Nephron (organoid): Measurements from ENCODE around the gene PRDM10.
A peak's percentile ranks its signal among the peaks of the same experiment; 100 is the strongest.

Experiments used
- H3K27ac Mint-ChIP-seq, 3 experiments: 2 replicates each; pipeline ENCODE4 v1.8.0; 2020; ENCODE audit warnings: mixed read lengths in 3 of 3, mild to moderate bottlenecking in 2 of 3, moderate library complexity in 1 of 3
- H3K27me3 Mint-ChIP-seq: 2 replicates; pipeline ENCODE4 v1.8.0; 2021; ENCODE audit warnings: low read depth, mild to moderate bottlenecking, moderate library complexity, mixed read lengths
- H3K36me3 Mint-ChIP-seq: 2 replicates; pipeline ENCODE4 v1.8.0; 2020; ENCODE audit warnings: low read depth, mixed read lengths
- H3K4me1 Mint-ChIP-seq: 2 replicates; pipeline ENCODE4 v1.8.0; 2020; ENCODE audit warnings: mixed read lengths
- H3K4me3 Mint-ChIP-seq, 3 experiments: 2 replicates each; pipeline ENCODE4 v1.8.0; 2020; ENCODE audit warnings: mild to moderate bottlenecking in 3 of 3, mixed read lengths in 3 of 3, moderate library complexity in 2 of 3
- H3K9me3 Mint-ChIP-seq: 2 replicates; pipeline ENCODE4 v1.8.0; 2020; ENCODE audit warnings: mixed read lengths
- CTCF ChIP-seq, 3 experiments: fragments of 200-600 bp; sonication (generic); IDR thresholded peaks; one replicate each; pipeline ENCODE4 v1.5.0; 2021; ENCODE audit warnings: antibody characterized with exemption in 3 of 3; ENCODE audit not compliant: unreplicated experiment in 3 of 3

Gene PRDM10

GRCh38 chr11:129896062-129896461 lies 106.6 kb downstream of the PRDM10 start:
- H3K27ac Mint-ChIP-seq: peak overlapping the region; percentile 78 to 95 (median 94)
- peaks cover 44% of the 10 kb centered on the region for H3K36me3 Mint-ChIP-seq
- H3K27me3 Mint-ChIP-seq: no peaks in the 10 kb centered on the region
- peaks cover 18% of the 10 kb centered on the region for H3K4me1 Mint-ChIP-seq
- TF ChIP-seq CTCF (IDR thresholded peaks at IDR 0.05; ENCODE audit: unreplicated experiment in 3 of 3): no peak
- no peaks in the 10 kb centered on the region for H3K9me3 Mint-ChIP-seq
- H3K4me3 Mint-ChIP-seq: peak overlapping the region; percentile 94 to 95 (median 95)

GRCh38 chr11:129895126-129896041 lies 107.3 kb downstream of the PRDM10 start, which contains the start of gene NFRKB:
TSS of gene NFRKB (minus strand) at chr11:129895578. CDS start at chr11:129892849, 2,729 bp downstream.
- TF ChIP-seq CTCF (IDR thresholded peaks at IDR 0.05; ENCODE audit: unreplicated experiment in 3 of 3): no peak
- Mint-ChIP-seq H3K4me1 (peaks cover 18% of the 10 kb centered on the region), H3K4me3 (peak within 1 kb of the TSS; percentile 94 to 95 (median 95)), H3K36me3 (peaks cover 47% of the 10 kb centered on the region), H3K27me3 (no peaks in the 10 kb centered on the region), H3K27ac (peak within 1 kb of the TSS; percentile 78 to 95 (median 94)), H3K9me3 (no peaks in the 10 kb centered on the region)

- no peaks in the 10 kb centered on the region for H3K27me3 Mint-ChIP-seq
- H3K9me3 Mint-ChIP-seq: no peaks in the 10 kb centered on the region
- H3K4me1 Mint-ChIP-seq: peaks cover 21% of the 10 kb centered on the region
- no peak for TF ChIP-seq CTCF (IDR thresholded peaks at IDR 0.05; ENCODE audit: unreplicated experiment in 3 of 3)
- H3K27ac Mint-ChIP-seq: peak overlapping the region; percentile 61 to 95 (median 94)
- H3K4me3 Mint-ChIP-seq: peak overlapping the region; percentile 94 to 95 (median 95)
- peaks cover 49% of the 10 kb centered on the region for H3K36me3 Mint-ChIP-seq
These were observed 108.1 kb downstream of the PRDM10 start for GRCh38 chr11:129894278-129895125.

DNA sequence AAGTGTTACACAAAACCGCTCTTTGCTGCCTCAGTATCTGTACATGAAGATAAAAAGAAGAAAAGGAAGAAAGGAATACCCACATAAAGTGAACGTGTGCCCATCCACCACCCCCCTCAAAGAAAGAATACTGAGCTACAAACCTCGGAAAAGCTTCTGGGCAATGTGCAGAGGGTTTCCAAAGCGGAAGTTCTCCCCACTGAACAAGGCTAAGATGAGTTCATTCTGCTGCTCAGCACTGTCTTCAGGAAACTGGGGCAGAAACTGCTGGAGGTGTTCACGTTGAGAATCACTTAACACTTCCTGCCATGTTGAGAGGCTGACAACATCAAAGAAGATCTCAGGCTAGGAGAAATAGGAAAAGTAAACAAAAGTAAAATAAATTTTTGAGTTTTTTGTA lies 114.2 kb downstream of the PRDM10 start:
- Mint-ChIP-seq H3K9me3 (no peaks in the 10 kb centered on the region), H3K4me1 (peaks cover 5% of the 10 kb centered on the region), H3K36me3 (peaks cover 82% of the 10 kb centered on the region), H3K27ac (no peak overlapping the region), H3K27me3 (no peaks in the 10 kb centered on the region), H3K4me3 (no peak overlapping the region)
- no peak for TF ChIP-seq CTCF (IDR thresholded peaks at IDR 0.05; ENCODE audit: unreplicated experiment in 3 of 3)

DNA sequence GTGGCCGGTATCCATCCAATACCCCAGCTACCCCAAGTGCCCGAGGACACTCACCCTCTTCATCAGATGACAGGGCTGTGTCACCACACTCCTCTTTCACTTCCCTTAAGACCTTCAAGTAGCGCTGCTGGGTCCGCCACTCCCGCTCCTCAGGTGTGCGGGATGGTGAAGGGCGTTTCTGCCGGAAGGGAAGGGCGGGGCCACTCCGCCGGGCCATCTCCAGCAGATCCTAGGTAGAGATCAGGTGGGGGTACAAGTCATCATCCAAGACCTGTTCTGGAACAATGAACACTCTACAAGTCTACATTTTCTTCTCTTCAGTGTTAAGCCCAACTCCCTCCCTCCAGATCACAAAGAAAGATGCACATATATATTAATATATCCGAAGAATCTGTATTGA lies 117.3 kb downstream of the PRDM10 start:
- Mint-ChIP-seq H3K36me3 (peaks cover 84% of the 10 kb centered on the region), H3K9me3 (no peaks in the 10 kb centered on the region), H3K27me3 (no peaks in the 10 kb centered on the region), H3K4me1 (peaks cover 5% of the 10 kb centered on the region), H3K27ac (no peak overlapping the region), H3K4me3 (no peak overlapping the region)
- no peak for TF ChIP-seq CTCF (IDR thresholded peaks at IDR 0.05; ENCODE audit: unreplicated experiment in 3 of 3)
